ENCODE results near the gene SMYD1.

The SMYD1 gene

GRCh38 chr2:88097192-88097591 is 29.6 kb downstream of the SMYD1 start:
- no peak overlapping the region for H3K27ac ChIP-seq (ENCODE audit: low read depth in 2 of 2, low read length in 2 of 2)
- no peaks in the 10 kb centered on the region for H3K36me3 ChIP-seq (ENCODE audit: control insufficient read depth in 2 of 2, insufficient read depth in 2 of 2, low read length in 2 of 2)
- H3K9me3 ChIP-seq (ENCODE audit: control insufficient read depth in 2 of 2, low read length in 2 of 2), result no peaks in the 10 kb centered on the region
- H3K4me1 ChIP-seq (ENCODE audit: control insufficient read depth in 2 of 2, insufficient read depth in 2 of 2, low read length in 2 of 2), result no peaks in the 10 kb centered on the region
- no peaks in the 10 kb centered on the region for H3K27me3 ChIP-seq (ENCODE audit: control insufficient read depth in 2 of 2, insufficient read depth in 2 of 2, low read length in 2 of 2)
- H3K9ac ChIP-seq (ENCODE audit: low read depth in 1 of 2, low read length in 2 of 2), result no peak overlapping the region
- H3K4me3 ChIP-seq (ENCODE audit: low read length in 2 of 2), result no peak overlapping the region

- Histone ChIP-seq H3K27ac (ENCODE audit: low read depth in 2 of 2, low read length in 2 of 2) (no peak overlapping the region), H3K27me3 (ENCODE audit: control insufficient read depth in 2 of 2, insufficient read depth in 2 of 2, low read length in 2 of 2) (no peaks in the 10 kb centered on the region), H3K4me1 (ENCODE audit: control insufficient read depth in 2 of 2, insufficient read depth in 2 of 2, low read length in 2 of 2) (no peaks in the 10 kb centered on the region), H3K4me3 (ENCODE audit: low read length in 2 of 2) (no peak overlapping the region), H3K9ac (ENCODE audit: low read depth in 1 of 2, low read length in 2 of 2) (no peak overlapping the region), H3K36me3 (ENCODE audit: control insufficient read depth in 2 of 2, insufficient read depth in 2 of 2, low read length in 2 of 2) (no peaks in the 10 kb centered on the region), H3K9me3 (ENCODE audit: control insufficient read depth in 2 of 2, low read length in 2 of 2) (no peaks in the 10 kb centered on the region)
Observed at GRCh38 chr2:88097891-88098557, 30.4 kb downstream of the SMYD1 start.

GRCh38 chr2:88098558-88098900 is 30.9 kb downstream of the SMYD1 start:
- Histone ChIP-seq H3K9me3 (ENCODE audit: control insufficient read depth in 2 of 2, low read length in 2 of 2) (no peaks in the 10 kb centered on the region), H3K9ac (ENCODE audit: low read depth in 1 of 2, low read length in 2 of 2) (no peak overlapping the region), H3K36me3 (ENCODE audit: control insufficient read depth in 2 of 2, insufficient read depth in 2 of 2, low read length in 2 of 2) (no peaks in the 10 kb centered on the region), H3K4me3 (ENCODE audit: low read length in 2 of 2) (no peak overlapping the region), H3K4me1 (ENCODE audit: control insufficient read depth in 2 of 2, insufficient read depth in 2 of 2, low read length in 2 of 2) (no peaks in the 10 kb centered on the region), H3K27me3 (ENCODE audit: control insufficient read depth in 2 of 2, insufficient read depth in 2 of 2, low read length in 2 of 2) (no peaks in the 10 kb centered on the region), H3K27ac (ENCODE audit: low read depth in 2 of 2, low read length in 2 of 2) (no peak overlapping the region)

- H3K4me3 ChIP-seq (ENCODE audit: low read length in 2 of 2), result no peak overlapping the region
- H3K36me3 ChIP-seq (ENCODE audit: control insufficient read depth in 2 of 2, insufficient read depth in 2 of 2, low read length in 2 of 2), result no peaks in the 10 kb centered on the region
- H3K27ac ChIP-seq (ENCODE audit: low read depth in 2 of 2, low read length in 2 of 2), result no peak overlapping the region
- no peak overlapping the region for H3K9ac ChIP-seq (ENCODE audit: low read depth in 1 of 2, low read length in 2 of 2)
- no peaks in the 10 kb centered on the region for H3K4me1 ChIP-seq (ENCODE audit: control insufficient read depth in 2 of 2, insufficient read depth in 2 of 2, low read length in 2 of 2)
- H3K27me3 ChIP-seq (ENCODE audit: control insufficient read depth in 2 of 2, insufficient read depth in 2 of 2, low read length in 2 of 2), result no peaks in the 10 kb centered on the region
- no peaks in the 10 kb centered on the region for H3K9me3 ChIP-seq (ENCODE audit: control insufficient read depth in 2 of 2, low read length in 2 of 2)
Observed at GRCh38 chr2:88099798-88100488, 32.3 kb downstream of the SMYD1 start.

- Histone ChIP-seq H3K4me3 (ENCODE audit: low read length in 2 of 2) (no peak overlapping the region), H3K9ac (ENCODE audit: low read depth in 1 of 2, low read length in 2 of 2) (no peak overlapping the region), H3K27ac (ENCODE audit: low read depth in 2 of 2, low read length in 2 of 2) (no peak overlapping the region)
Observed at GRCh38 chr2:88100489-88100858, 32.8 kb downstream of the SMYD1 start.

GRCh38 chr2:88108796-88109195 is 41.2 kb downstream of the SMYD1 start:
- Histone ChIP-seq H3K36me3 (ENCODE audit: control insufficient read depth in 2 of 2, insufficient read depth in 2 of 2, low read length in 2 of 2) (no peaks in the 10 kb centered on the region), H3K4me3 (ENCODE audit: low read length in 2 of 2) (no peak overlapping the region), H3K27me3 (ENCODE audit: control insufficient read depth in 2 of 2, insufficient read depth in 2 of 2, low read length in 2 of 2) (no peaks in the 10 kb centered on the region), H3K4me1 (ENCODE audit: control insufficient read depth in 2 of 2, insufficient read depth in 2 of 2, low read length in 2 of 2) (no peaks in the 10 kb centered on the region), H3K27ac (ENCODE audit: low read depth in 2 of 2, low read length in 2 of 2) (no peak overlapping the region), H3K9me3 (ENCODE audit: control insufficient read depth in 2 of 2, low read length in 2 of 2) (no peaks in the 10 kb centered on the region), H3K9ac (ENCODE audit: low read depth in 1 of 2, low read length in 2 of 2) (no peak overlapping the region)

More at GRCh38 chr2:88100489-88100858, 32.8 kb downstream of the SMYD1 start:
- Histone ChIP-seq H3K4me1 (ENCODE audit: control insufficient read depth in 2 of 2, insufficient read depth in 2 of 2, low read length in 2 of 2) (no peaks in the 10 kb centered on the region), H3K36me3 (ENCODE audit: control insufficient read depth in 2 of 2, insufficient read depth in 2 of 2, low read length in 2 of 2) (no peaks in the 10 kb centered on the region), H3K9me3 (ENCODE audit: control insufficient read depth in 2 of 2, low read length in 2 of 2) (no peaks in the 10 kb centered on the region), H3K27me3 (ENCODE audit: control insufficient read depth in 2 of 2, insufficient read depth in 2 of 2, low read length in 2 of 2) (no peaks in the 10 kb centered on the region)

- no peaks in the 10 kb centered on the region for H3K4me1 ChIP-seq (ENCODE audit: control insufficient read depth in 2 of 2, insufficient read depth in 2 of 2, low read length in 2 of 2)
- H3K9me3 ChIP-seq (ENCODE audit: control insufficient read depth in 2 of 2, low read length in 2 of 2), result no peaks in the 10 kb centered on the region
- H3K27ac ChIP-seq (ENCODE audit: low read depth in 2 of 2, low read length in 2 of 2), result no peak overlapping the region
- no peak overlapping the region for H3K9ac ChIP-seq (ENCODE audit: low read depth in 1 of 2, low read length in 2 of 2)
- H3K27me3 ChIP-seq (ENCODE audit: control insufficient read depth in 2 of 2, insufficient read depth in 2 of 2, low read length in 2 of 2), result no peaks in the 10 kb centered on the region
- no peaks in the 10 kb centered on the region for H3K36me3 ChIP-seq (ENCODE audit: control insufficient read depth in 2 of 2, insufficient read depth in 2 of 2, low read length in 2 of 2)
- no peak overlapping the region for H3K4me3 ChIP-seq (ENCODE audit: low read length in 2 of 2)
Observed at GRCh38 chr2:88110830-88111229, 43.2 kb downstream of the SMYD1 start.

- Histone ChIP-seq H3K9me3 (ENCODE audit: control insufficient read depth in 2 of 2, low read length in 2 of 2) (no peaks in the 10 kb centered on the region), H3K27me3 (ENCODE audit: control insufficient read depth in 2 of 2, insufficient read depth in 2 of 2, low read length in 2 of 2) (no peaks in the 10 kb centered on the region), H3K4me3 (ENCODE audit: low read length in 2 of 2) (no peak overlapping the region), H3K27ac (ENCODE audit: low read depth in 2 of 2, low read length in 2 of 2) (no peak overlapping the region), H3K36me3 (ENCODE audit: control insufficient read depth in 2 of 2, insufficient read depth in 2 of 2, low read length in 2 of 2) (no peaks in the 10 kb centered on the region), H3K9ac (ENCODE audit: low read depth in 1 of 2, low read length in 2 of 2) (no peak overlapping the region), H3K4me1 (ENCODE audit: control insufficient read depth in 2 of 2, insufficient read depth in 2 of 2, low read length in 2 of 2) (no peaks in the 10 kb centered on the region)
Observed at GRCh38 chr2:88113069-88113468, 45.4 kb downstream of the SMYD1 start.

GRCh38 chr2:88114889-88115288 is 47.3 kb downstream of the SMYD1 start:
- Histone ChIP-seq H3K27me3 (ENCODE audit: control insufficient read depth in 2 of 2, insufficient read depth in 2 of 2, low read length in 2 of 2) (no peaks in the 10 kb centered on the region), H3K9me3 (ENCODE audit: control insufficient read depth in 2 of 2, low read length in 2 of 2) (no peaks in the 10 kb centered on the region), H3K4me1 (ENCODE audit: control insufficient read depth in 2 of 2, insufficient read depth in 2 of 2, low read length in 2 of 2) (no peaks in the 10 kb centered on the region)

GRCh38 chr2:88115825-88116518 is 48.3 kb downstream of the SMYD1 start:
- no peak overlapping the region for H3K9ac ChIP-seq (ENCODE audit: low read depth in 1 of 2, low read length in 2 of 2)
- no peaks in the 10 kb centered on the region for H3K4me1 ChIP-seq (ENCODE audit: control insufficient read depth in 2 of 2, insufficient read depth in 2 of 2, low read length in 2 of 2)
- no peaks in the 10 kb centered on the region for H3K27me3 ChIP-seq (ENCODE audit: control insufficient read depth in 2 of 2, insufficient read depth in 2 of 2, low read length in 2 of 2)
- no peaks in the 10 kb centered on the region for H3K36me3 ChIP-seq (ENCODE audit: control insufficient read depth in 2 of 2, insufficient read depth in 2 of 2, low read length in 2 of 2)
- no peak overlapping the region for H3K27ac ChIP-seq (ENCODE audit: low read depth in 2 of 2, low read length in 2 of 2)
- no peaks in the 10 kb centered on the region for H3K9me3 ChIP-seq (ENCODE audit: control insufficient read depth in 2 of 2, low read length in 2 of 2)
- no peak overlapping the region for H3K4me3 ChIP-seq (ENCODE audit: low read length in 2 of 2)

More at GRCh38 chr2:88114889-88115288, 47.3 kb downstream of the SMYD1 start:
- Histone ChIP-seq H3K9ac (ENCODE audit: low read depth in 1 of 2, low read length in 2 of 2) (no peak overlapping the region), H3K36me3 (ENCODE audit: control insufficient read depth in 2 of 2, insufficient read depth in 2 of 2, low read length in 2 of 2) (no peaks in the 10 kb centered on the region), H3K27ac (ENCODE audit: low read depth in 2 of 2, low read length in 2 of 2) (no peak overlapping the region), H3K4me3 (ENCODE audit: low read length in 2 of 2) (no peak overlapping the region)

Data from mucosa of rectum (tissue), 2 donors.